ENCODE data around the gene WEE2.

The WEE2 gene

DNA sequence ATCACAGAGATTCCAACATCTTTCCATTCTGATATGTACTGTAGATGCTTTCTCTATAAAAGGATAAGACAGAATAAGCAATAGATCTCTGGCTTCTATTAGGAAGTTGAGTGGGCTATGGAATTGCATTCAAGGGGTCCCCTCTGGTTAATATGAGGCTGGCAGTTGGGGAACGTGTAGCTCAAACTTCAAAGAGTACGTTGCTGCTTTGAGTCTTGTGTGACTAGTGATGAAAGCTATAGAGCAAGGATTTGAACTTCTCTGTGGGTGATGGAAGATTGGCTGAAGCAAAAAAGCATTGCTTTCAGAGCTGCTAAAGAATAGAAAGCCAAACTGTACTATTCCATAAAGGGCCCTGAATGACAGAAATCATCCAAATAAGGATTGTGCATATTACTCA, 6.4 kb downstream of the WEE2 start:
- Histone ChIP-seq H3K27ac (ENCODE audit: low read depth, low read length) (no peak overlapping the region), H3K9me3 (ENCODE audit: control insufficient read depth, insufficient read depth, low read length) (no peaks in the 10 kb centered on the region), H3K36me3 (ENCODE audit: control insufficient read depth, insufficient read depth, low read length) (no peaks in the 10 kb centered on the region), H3K9ac (ENCODE audit: low read depth, low read length) (no peak overlapping the region), H3K27me3 (ENCODE audit: control insufficient read depth, insufficient read depth, low read length) (no peaks in the 10 kb centered on the region), H3K4me3 (ENCODE audit: low read depth, low read length) (no peak overlapping the region), H3K4me1 (ENCODE audit: control insufficient read depth, insufficient read depth, low read length) (peaks cover 25% of the 10 kb centered on the region)

GRCh38 chr7:141715018-141715417, 6.9 kb downstream of the WEE2 start:
- H3K9me3 ChIP-seq (ENCODE audit: control insufficient read depth, insufficient read depth, low read length): no peaks in the 10 kb centered on the region
- no peak overlapping the region for H3K9ac ChIP-seq (ENCODE audit: low read depth, low read length)
- H3K4me1 ChIP-seq (ENCODE audit: control insufficient read depth, insufficient read depth, low read length): peaks cover 24% of the 10 kb centered on the region
- no peaks in the 10 kb centered on the region for H3K27me3 ChIP-seq (ENCODE audit: control insufficient read depth, insufficient read depth, low read length)
- H3K4me3 ChIP-seq (ENCODE audit: low read depth, low read length): no peak overlapping the region
- no peaks in the 10 kb centered on the region for H3K36me3 ChIP-seq (ENCODE audit: control insufficient read depth, insufficient read depth, low read length)
- no peak overlapping the region for H3K27ac ChIP-seq (ENCODE audit: low read depth, low read length)

DNA sequence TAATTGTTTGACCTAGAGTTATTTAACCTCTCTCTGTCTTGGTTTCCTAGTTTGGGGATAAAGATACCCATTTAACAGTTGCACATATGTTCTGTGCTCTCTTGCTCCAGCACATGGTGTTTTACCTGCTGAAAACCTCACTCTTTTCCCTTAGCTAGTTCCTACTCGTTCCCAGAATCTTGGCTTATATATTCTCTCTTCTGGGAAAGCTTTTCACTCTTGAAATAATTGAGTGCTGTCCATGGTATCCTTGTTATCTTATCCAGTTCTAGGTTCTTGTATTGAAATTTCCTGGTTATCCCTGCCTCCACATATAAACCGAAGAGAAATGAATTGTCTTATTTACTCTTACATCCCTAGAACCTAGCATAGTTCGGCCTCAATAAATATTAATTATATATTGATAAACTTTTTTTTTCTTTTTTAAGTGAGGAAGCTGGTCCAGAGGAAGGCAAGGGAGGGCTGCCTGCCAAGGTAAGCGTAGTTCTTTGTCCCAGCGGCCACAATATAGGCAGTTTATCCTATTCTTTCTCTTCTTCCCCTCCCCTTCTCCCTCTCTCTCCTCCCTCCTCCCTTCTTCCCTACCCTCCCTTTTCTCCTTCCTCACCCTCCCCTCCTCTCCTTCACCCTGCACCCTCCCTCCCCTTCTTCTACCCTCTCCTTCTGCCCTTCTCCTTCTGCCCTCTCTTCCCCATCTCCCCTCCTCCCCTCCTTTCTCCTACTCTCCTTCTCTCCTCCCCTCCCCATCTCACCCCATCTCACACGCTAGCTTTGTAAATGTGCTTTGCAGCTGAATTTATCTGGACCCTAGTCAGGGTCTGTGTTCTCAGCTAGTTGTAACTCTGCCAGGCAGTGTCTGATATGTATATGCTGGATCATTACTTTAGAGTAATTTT, 7.9 kb downstream of the WEE2 start:
- no peak overlapping the region for H3K4me3 ChIP-seq (ENCODE audit: low read depth, low read length)
- no peak overlapping the region for H3K27ac ChIP-seq (ENCODE audit: low read depth, low read length)
- H3K27me3 ChIP-seq (ENCODE audit: control insufficient read depth, insufficient read depth, low read length): no peaks in the 10 kb centered on the region
- peaks cover 22% of the 10 kb centered on the region for H3K4me1 ChIP-seq (ENCODE audit: control insufficient read depth, insufficient read depth, low read length)
- no peaks in the 10 kb centered on the region for H3K9me3 ChIP-seq (ENCODE audit: control insufficient read depth, insufficient read depth, low read length)
- H3K36me3 ChIP-seq (ENCODE audit: control insufficient read depth, insufficient read depth, low read length): no peaks in the 10 kb centered on the region
- H3K9ac ChIP-seq (ENCODE audit: low read depth, low read length): no peak overlapping the region

DNA sequence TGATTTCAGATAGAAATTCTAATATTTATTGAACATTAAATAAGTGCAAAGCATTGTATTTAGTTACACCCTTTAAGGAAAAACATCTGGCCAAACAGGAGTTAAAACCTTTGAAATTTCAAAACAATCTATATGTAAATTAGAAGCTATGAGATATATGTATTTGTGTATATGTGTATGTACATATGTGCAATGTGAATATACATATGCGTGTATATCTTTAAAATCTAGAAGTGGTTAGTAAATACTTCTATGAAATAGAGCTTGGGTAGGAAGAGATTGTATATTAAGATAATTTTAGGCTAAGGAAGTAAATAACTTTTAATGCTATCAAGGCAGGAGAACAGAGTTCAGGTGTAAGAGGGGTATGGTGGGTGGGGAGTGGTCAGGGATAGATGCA, 9.3 kb downstream of the WEE2 start:
- Histone ChIP-seq H3K27me3 (ENCODE audit: control insufficient read depth, insufficient read depth, low read length) (no peaks in the 10 kb centered on the region), H3K36me3 (ENCODE audit: control insufficient read depth, insufficient read depth, low read length) (no peaks in the 10 kb centered on the region), H3K4me3 (ENCODE audit: low read depth, low read length) (no peak overlapping the region), H3K9ac (ENCODE audit: low read depth, low read length) (no peak overlapping the region), H3K4me1 (ENCODE audit: control insufficient read depth, insufficient read depth, low read length) (peaks cover 15% of the 10 kb centered on the region; the same call in 1 of the 2 replicates), H3K9me3 (ENCODE audit: control insufficient read depth, insufficient read depth, low read length) (no peaks in the 10 kb centered on the region), H3K27ac (ENCODE audit: low read depth, low read length) (no peak overlapping the region)

- Histone ChIP-seq H3K9ac (ENCODE audit: low read depth, low read length) (no peak overlapping the region), H3K36me3 (ENCODE audit: control insufficient read depth, insufficient read depth, low read length) (no peaks in the 10 kb centered on the region), H3K27me3 (ENCODE audit: control insufficient read depth, insufficient read depth, low read length) (no peaks in the 10 kb centered on the region), H3K4me3 (ENCODE audit: low read depth, low read length) (no peak overlapping the region), H3K9me3 (ENCODE audit: control insufficient read depth, insufficient read depth, low read length) (no peaks in the 10 kb centered on the region), H3K4me1 (ENCODE audit: control insufficient read depth, insufficient read depth, low read length) (no peaks in the 10 kb centered on the region), H3K27ac (ENCODE audit: low read depth, low read length) (no peak overlapping the region)
Observed at GRCh38 chr7:141722529-141722928, 14.4 kb downstream of the WEE2 start.

DNA sequence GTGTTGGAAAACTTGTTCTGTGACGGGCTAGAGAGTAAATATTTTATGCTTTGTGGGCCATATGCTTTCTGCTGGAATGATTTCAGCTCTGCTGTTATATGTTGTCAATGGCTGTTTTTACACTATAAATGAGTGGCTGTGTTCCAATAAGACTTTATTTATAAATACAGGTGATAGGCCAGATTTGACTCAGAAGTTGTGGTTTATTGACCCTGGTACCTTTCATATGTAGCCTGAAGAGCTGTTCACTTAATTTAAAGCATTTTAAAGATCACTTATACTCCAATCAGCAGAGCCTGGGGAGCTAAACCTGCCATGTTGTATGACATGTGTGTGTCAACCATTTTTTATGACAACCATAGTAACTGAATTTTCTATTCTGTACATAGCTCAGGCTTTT, 20.9 kb downstream of the WEE2 start:
- Histone ChIP-seq H3K27me3 (ENCODE audit: control insufficient read depth, insufficient read depth, low read length) (no peaks in the 10 kb centered on the region), H3K4me3 (ENCODE audit: low read depth, low read length) (no peak overlapping the region), H3K27ac (ENCODE audit: low read depth, low read length) (no peak overlapping the region), H3K4me1 (ENCODE audit: control insufficient read depth, insufficient read depth, low read length) (peaks cover 5% of the 10 kb centered on the region; the same call in 1 of the 2 replicates), H3K36me3 (ENCODE audit: control insufficient read depth, insufficient read depth, low read length) (no peaks in the 10 kb centered on the region), H3K9ac (ENCODE audit: low read depth, low read length) (no peak overlapping the region), H3K9me3 (ENCODE audit: control insufficient read depth, insufficient read depth, low read length) (no peaks in the 10 kb centered on the region)

- peaks cover 5% of the 10 kb centered on the region; the same call in 1 of the 2 replicates for H3K4me1 ChIP-seq (ENCODE audit: control insufficient read depth, insufficient read depth, low read length)
- H3K27me3 ChIP-seq (ENCODE audit: control insufficient read depth, insufficient read depth, low read length): no peaks in the 10 kb centered on the region
- no peak overlapping the region for H3K4me3 ChIP-seq (ENCODE audit: low read depth, low read length)
- H3K27ac ChIP-seq (ENCODE audit: low read depth, low read length): no peak overlapping the region
- no peak overlapping the region for H3K9ac ChIP-seq (ENCODE audit: low read depth, low read length)
- no peaks in the 10 kb centered on the region for H3K9me3 ChIP-seq (ENCODE audit: control insufficient read depth, insufficient read depth, low read length)
- H3K36me3 ChIP-seq (ENCODE audit: control insufficient read depth, insufficient read depth, low read length): no peaks in the 10 kb centered on the region
Observed at GRCh38 chr7:141731476-141732149, 23.5 kb downstream of the WEE2 start.

DNA sequence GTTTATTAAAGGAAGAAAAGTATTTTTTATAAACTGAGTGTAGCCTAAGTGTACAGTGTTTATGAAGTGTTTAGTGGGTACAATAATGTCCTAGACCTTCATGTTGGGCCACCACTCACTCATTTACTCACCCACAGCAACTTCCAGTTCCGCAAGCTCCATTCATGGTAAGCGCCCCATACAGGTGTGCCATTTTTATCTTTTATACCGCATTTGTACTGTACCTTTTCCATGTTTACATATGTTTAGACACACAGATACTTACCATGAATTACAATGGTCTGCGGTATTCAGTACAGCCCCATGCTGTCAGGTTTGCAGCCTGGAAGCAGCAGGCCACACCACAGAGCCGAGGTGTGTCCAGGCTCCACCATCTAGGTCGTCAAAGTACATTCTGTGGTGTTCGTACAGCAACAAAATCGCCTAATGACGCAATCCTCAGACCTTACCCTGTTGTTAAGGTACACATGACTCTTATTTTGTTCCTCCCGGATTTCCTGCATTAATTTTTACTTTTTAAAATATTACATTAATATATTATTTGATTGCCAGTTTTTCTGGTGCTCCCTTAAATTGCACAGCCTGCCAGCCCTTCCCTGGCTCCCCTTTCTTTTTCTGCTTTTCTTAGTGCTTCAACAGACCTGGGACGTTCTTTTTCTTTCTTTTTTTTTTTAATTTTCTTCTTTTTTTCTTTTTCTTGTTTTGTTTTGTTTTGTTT, 29.1 kb downstream of the WEE2 start:
- peak overlapping the region; percentile 56; the same call in 1 of the 2 replicates for H3K9ac ChIP-seq (ENCODE audit: low read depth, low read length)
- H3K27ac ChIP-seq (ENCODE audit: low read depth, low read length): peak overlapping the region; percentile 80
- H3K4me1 ChIP-seq (ENCODE audit: control insufficient read depth, insufficient read depth, low read length): peaks cover 15% of the 10 kb centered on the region; the same call in 1 of the 2 replicates
- H3K9me3 ChIP-seq (ENCODE audit: control insufficient read depth, insufficient read depth, low read length): no peaks in the 10 kb centered on the region
- H3K27me3 ChIP-seq (ENCODE audit: control insufficient read depth, insufficient read depth, low read length): no peaks in the 10 kb centered on the region
- peak overlapping the region; percentile 99 for H3K4me3 ChIP-seq (ENCODE audit: low read depth, low read length)
- peaks cover 30% of the 10 kb centered on the region for H3K36me3 ChIP-seq (ENCODE audit: control insufficient read depth, insufficient read depth, low read length)

DNA sequence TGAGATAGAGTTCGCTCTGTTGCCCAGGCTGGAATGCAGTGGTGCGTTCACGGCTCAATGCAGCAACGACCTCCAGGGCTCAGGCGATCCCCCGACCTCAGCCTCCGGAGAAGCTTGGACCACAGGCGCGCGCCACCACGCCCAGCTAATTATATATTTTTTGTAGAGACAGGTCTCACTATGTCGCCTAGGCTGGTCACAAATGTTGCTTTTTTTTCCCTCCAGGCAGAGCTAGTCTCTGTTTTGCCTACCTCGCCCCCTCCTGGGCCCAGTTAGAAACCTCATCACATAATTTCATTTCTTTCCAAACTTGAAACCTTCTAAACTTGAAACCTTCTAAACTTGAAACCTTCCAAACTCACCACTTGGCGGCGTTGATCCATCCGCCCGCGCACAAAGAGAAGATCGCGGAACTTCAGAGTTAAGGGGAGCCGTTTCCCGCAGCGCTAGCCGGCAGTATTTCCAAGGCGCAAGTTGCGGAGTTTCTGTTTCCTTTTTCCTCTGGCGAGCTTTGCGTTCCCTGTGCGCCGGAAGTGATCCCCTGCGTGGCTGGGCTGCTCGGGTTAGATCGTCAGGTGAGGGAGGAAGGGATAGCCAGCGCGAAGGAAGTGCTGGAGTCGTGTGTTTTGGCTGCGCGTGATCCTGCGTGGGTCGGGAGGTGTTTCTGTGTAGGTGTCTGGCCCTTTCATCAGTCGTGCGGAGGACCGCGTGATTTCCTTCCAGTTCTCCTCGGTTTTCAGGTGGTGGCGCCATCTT, 29.9 kb downstream of the WEE2 start, which contains the start of gene SSBP1:
Gene SSBP1, plus strand, starts transcription at position 523 of the 756 bp plus-strand sequence. CDS start 809 bp downstream, outside the sequence.
- H3K36me3 ChIP-seq (ENCODE audit: control insufficient read depth, insufficient read depth, low read length): peaks cover 37% of the 10 kb centered on the region
- H3K27me3 ChIP-seq (ENCODE audit: control insufficient read depth, insufficient read depth, low read length): no peaks in the 10 kb centered on the region

GRCh38 chr7:141738592-141739013, 30.4 kb downstream of the WEE2 start:
- Histone ChIP-seq H3K36me3 (ENCODE audit: control insufficient read depth, insufficient read depth, low read length) (peaks cover 43% of the 10 kb centered on the region), H3K4me3 (ENCODE audit: low read depth, low read length) (peak overlapping the region; percentile 99), H3K27me3 (ENCODE audit: control insufficient read depth, insufficient read depth, low read length) (no peaks in the 10 kb centered on the region), H3K27ac (ENCODE audit: low read depth, low read length) (peak overlapping the region; percentile 80), H3K4me1 (ENCODE audit: control insufficient read depth, insufficient read depth, low read length) (peaks cover 10% of the 10 kb centered on the region; the same call in 1 of the 2 replicates), H3K9ac (ENCODE audit: low read depth, low read length) (peak overlapping the region; percentile 97), H3K9me3 (ENCODE audit: control insufficient read depth, insufficient read depth, low read length) (no peaks in the 10 kb centered on the region)

More for the DNA sequence above, 29.9 kb downstream of the WEE2 start, which contains the start of gene SSBP1:
- H3K9me3 ChIP-seq (ENCODE audit: control insufficient read depth, insufficient read depth, low read length): no peaks in the 10 kb centered on the region
- peak within 1 kb of the TSS; percentile 97 for H3K9ac ChIP-seq (ENCODE audit: low read depth, low read length)
- H3K27ac ChIP-seq (ENCODE audit: low read depth, low read length): peak within 1 kb of the TSS; percentile 80
- H3K4me1 ChIP-seq (ENCODE audit: control insufficient read depth, insufficient read depth, low read length): peaks cover 13% of the 10 kb centered on the region; the same call in 1 of the 2 replicates
- peak within 1 kb of the TSS; percentile 99 for H3K4me3 ChIP-seq (ENCODE audit: low read depth, low read length)
